Loucy (cell line): Measurements from ENCODE around the gene CAMTA1.

Source experiments
- H2AFZ ChIP-seq: fragments of 200-600 bp; sonication (generic); 2 replicates; pipeline ENCODE4 v1.6.0; 2016; ENCODE audit warnings: antibody characterized with exemption, mild to moderate bottlenecking, low read length, moderate library complexity
- H3F3A ChIP-seq: fragments of 200-600 bp; 2 replicates; pipeline ENCODE4 v1.6.0; 2016; ENCODE audit warnings: antibody characterized with exemption, low read depth, mild to moderate bottlenecking
- H3K27me3 ChIP-seq: fragments of 200-600 bp; sonication (generic); 2 replicates; pipeline ENCODE4 v1.6.1; 2014; ENCODE audit warnings: low read length, mild to moderate bottlenecking; ENCODE audit not compliant: insufficient read depth, poor library complexity, severe bottlenecking
- H3K36me3 ChIP-seq: fragments of 200-600 bp; sonication (generic); 2 replicates; pipeline ENCODE4 v1.6.1; 2016; ENCODE audit warnings: low read length; ENCODE audit not compliant: insufficient read depth
- H3K4me1 ChIP-seq: fragments of 200-600 bp; sonication (generic); 2 replicates; pipeline ENCODE4 v1.5.1; 2014; ENCODE audit warnings: low read length, mild to moderate bottlenecking; ENCODE audit not compliant: insufficient read depth, poor library complexity, severe bottlenecking
- H3K4me2 ChIP-seq: fragments of 200-600 bp; sonication (generic); 2 replicates; pipeline ENCODE4 v1.6.0; 2014; ENCODE audit warnings: antibody characterized with exemption, low read length, low read depth, mild to moderate bottlenecking; ENCODE audit not compliant: poor library complexity, severe bottlenecking
- H3K4me3 ChIP-seq: fragments of 200-600 bp; sonication (generic); 2 replicates; pipeline ENCODE4 v1.5.1; 2014; ENCODE audit warnings: low read length, mild to moderate bottlenecking, mixed read lengths; ENCODE audit not compliant: poor library complexity, severe bottlenecking
- H3K79me2 ChIP-seq: fragments of 200-600 bp; sonication (generic); 2 replicates; pipeline ENCODE4 v1.6.1; 2014; ENCODE audit warnings: low read length; ENCODE audit not compliant: insufficient read depth
- H3K9ac ChIP-seq: fragments of 200-600 bp; sonication (generic); 2 replicates; pipeline ENCODE4 v1.6.0; 2014; ENCODE audit warnings: mild to moderate bottlenecking, low read depth, low read length, moderate library complexity; ENCODE audit not compliant: poor library complexity, severe bottlenecking
- H3K9me2 ChIP-seq: fragments of 200-600 bp; sonication (generic); replicated peaks from 2 replicates; pipeline ENCODE4 v1.6.1; 2016; ENCODE audit warnings: low read depth, low read length, mixed read lengths
- H3K9me3 ChIP-seq: fragments of 200-600 bp; sonication (generic); 2 replicates; pipeline ENCODE4 v1.6.1; 2014; ENCODE audit warnings: mild to moderate bottlenecking, antibody characterized with exemption, low read length, low read depth; ENCODE audit not compliant: insufficient read depth
- H4K20me1 ChIP-seq: fragments of 200-600 bp; sonication (generic); 2 replicates; pipeline ENCODE4 v1.6.0; 2014; ENCODE audit warnings: antibody characterized with exemption, low read length, mild to moderate bottlenecking; ENCODE audit not compliant: insufficient read depth, poor library complexity, severe bottlenecking
- CTCF ChIP-seq: fragments of 200-600 bp; sonication (generic); conservative IDR thresholded peaks from 2 replicates; pipeline ENCODE4 v1.5.1; 2014; ENCODE audit warnings: mild to moderate bottlenecking, antibody characterized with exemption, low read length
- EZH2phosphoT487 ChIP-seq: fragments of 200-600 bp; IDR thresholded peaks from 2 replicates; pipeline ENCODE4 v1.6.1; 2018; ENCODE audit warnings: antibody characterized with exemption, mild to moderate bottlenecking, moderate library complexity, borderline replicate concordance

CAMTA1 gene

GRCh38 chr1:7265771-7266371, 480.6 kb downstream of the CAMTA1 start:
- H4K20me1 ChIP-seq: no peaks in the 10 kb centered on the region
- H2AFZ ChIP-seq: no peak overlapping the region
- peaks cover 10% of the 10 kb centered on the region; the same call in 1 of the 2 replicates for H3K9me3 ChIP-seq
- no peaks in the 10 kb centered on the region for H3K36me3 ChIP-seq
- no peak for TF ChIP-seq EZH2phosphoT487
- TF ChIP-seq CTCF: no peak
- no peak overlapping the region for H3K4me3 ChIP-seq
- H3K9me2 ChIP-seq: no peaks in the 10 kb centered on the region
- H3K4me2 ChIP-seq: no peak overlapping the region
- H3K79me2 ChIP-seq: no peaks in the 10 kb centered on the region
- H3K27me3 ChIP-seq: no peaks in the 10 kb centered on the region
- no peak overlapping the region for H3K9ac ChIP-seq
- no peaks in the 10 kb centered on the region for H3K4me1 ChIP-seq
- H3F3A ChIP-seq: no peaks in the 10 kb centered on the region

- Histone ChIP-seq H3K27me3 (no peaks in the 10 kb centered on the region), H3K9me3 (peaks cover 10% of the 10 kb centered on the region; the same call in 1 of the 2 replicates), H3K9ac (no peak overlapping the region), H3K79me2 (no peaks in the 10 kb centered on the region), H3K4me1 (no peaks in the 10 kb centered on the region), H3K4me2 (no peak overlapping the region), H4K20me1 (no peaks in the 10 kb centered on the region), H2AFZ (no peak overlapping the region), H3K9me2 (no peaks in the 10 kb centered on the region), H3K36me3 (no peaks in the 10 kb centered on the region), H3K4me3 (no peak overlapping the region), H3F3A (no peaks in the 10 kb centered on the region)
- no peak for TF ChIP-seq EZH2phosphoT487
- TF ChIP-seq CTCF: no peak
Measured at GRCh38 chr1:7266561-7266960, 481.3 kb downstream of the CAMTA1 start.

GRCh38 chr1:7267493-7267892, 482.2 kb downstream of the CAMTA1 start:
- H3K9me2 ChIP-seq: no peaks in the 10 kb centered on the region
- H3K36me3 ChIP-seq: no peaks in the 10 kb centered on the region
- no peak for TF ChIP-seq CTCF
- no peaks in the 10 kb centered on the region for H4K20me1 ChIP-seq
- H3K4me2 ChIP-seq: no peak overlapping the region
- H2AFZ ChIP-seq: no peak overlapping the region
- H3K27me3 ChIP-seq: no peaks in the 10 kb centered on the region
- H3K4me3 ChIP-seq: no peak overlapping the region
- H3K79me2 ChIP-seq: no peaks in the 10 kb centered on the region
- no peaks in the 10 kb centered on the region for H3F3A ChIP-seq
- H3K9me3 ChIP-seq: peaks cover 10% of the 10 kb centered on the region; the same call in 1 of the 2 replicates
- no peaks in the 10 kb centered on the region for H3K4me1 ChIP-seq
- H3K9ac ChIP-seq: no peak overlapping the region
